OCI-M1 (cell line): ENCODE measurements around the gene ATP2B3.

Experiments
- DNase-seq: peaks from one replicate; lab custom pipeline; 2025; lab: John Stamatoyannopoulos, UW

The ATP2B3 gene

GRCh38 chrX:153488231-153488914 is 29.1 kb upstream of the ATP2B3 start:
- no peak for DNase-seq

- DNase-seq = no peak
Observed at GRCh38 chrX:153490217-153490930, 27.1 kb upstream of the ATP2B3 start.

DNA sequence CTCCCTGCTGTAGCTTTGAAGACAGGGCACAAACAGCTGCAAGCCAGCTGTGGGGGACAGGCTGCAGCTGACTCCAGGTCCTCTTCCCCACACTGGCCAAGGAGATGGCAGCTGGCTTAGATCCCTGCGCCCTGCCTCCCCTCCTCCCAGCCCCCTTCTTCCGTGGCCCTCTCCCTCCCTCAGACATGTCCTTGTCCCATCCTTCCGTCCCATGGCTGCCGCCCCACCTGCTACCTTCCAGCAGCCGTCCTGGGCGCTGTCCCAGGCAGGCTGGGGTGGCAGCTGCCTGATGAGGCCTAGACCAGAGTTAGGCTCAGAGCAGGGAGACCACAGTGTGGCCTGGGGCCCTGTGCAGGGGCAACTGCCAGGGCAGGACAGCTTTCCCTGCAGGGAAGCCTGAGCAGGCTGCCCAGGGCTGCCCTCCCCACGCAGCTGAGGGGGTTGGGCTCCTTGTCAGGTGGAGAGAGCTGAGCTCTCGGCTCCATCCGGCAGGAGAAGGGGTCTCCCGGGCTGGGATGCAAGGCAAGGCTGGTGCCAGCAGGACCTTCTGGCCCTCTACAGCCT is 26.0 kb upstream of the ATP2B3 start:
- DNase-seq = no peak

DNA sequence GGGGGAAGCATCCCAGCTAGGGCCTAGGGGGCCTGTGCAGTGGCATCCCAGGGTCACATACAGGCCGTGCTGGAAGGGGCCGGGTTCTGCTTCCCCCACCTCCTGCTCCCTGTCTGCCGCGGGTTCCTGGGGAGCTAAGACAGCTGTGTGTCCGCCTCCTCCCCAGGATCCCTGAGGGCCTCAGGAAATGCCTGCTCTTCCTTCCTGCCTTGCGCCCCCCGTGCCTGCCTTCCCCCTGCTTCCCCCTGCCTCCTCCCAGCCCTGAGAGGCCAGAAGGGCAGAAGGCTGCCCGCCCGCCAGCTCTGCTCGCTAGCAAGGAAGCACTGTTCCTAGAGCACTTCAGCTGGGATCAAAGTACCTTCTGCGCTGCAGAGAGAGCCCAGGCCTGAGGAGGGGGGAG is 25.5 kb upstream of the ATP2B3 start:
- no peak for DNase-seq

GRCh38 chrX:153492543-153492942 is 24.9 kb upstream of the ATP2B3 start:
- no peak for DNase-seq

DNA sequence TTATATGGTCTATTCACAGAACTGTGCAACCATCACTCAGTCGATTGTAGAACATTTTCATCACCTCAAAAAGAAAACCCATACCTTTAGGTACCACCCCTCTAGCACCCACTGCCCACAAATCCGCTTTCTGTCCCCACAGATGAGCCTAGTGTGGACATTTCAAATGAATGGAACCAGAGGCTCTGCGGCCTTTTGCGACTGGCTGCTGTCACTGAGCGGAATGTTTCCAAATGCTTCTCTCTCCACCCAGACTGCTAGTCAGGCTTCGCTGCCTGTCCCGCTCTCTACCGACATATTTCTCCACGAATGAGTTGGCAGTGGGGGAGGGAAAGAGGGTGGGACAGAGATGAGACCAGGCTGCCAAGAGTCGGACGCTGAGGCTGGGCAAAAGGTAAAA is 24.4 kb upstream of the ATP2B3 start:
- DNase-seq = no peak

GRCh38 chrX:153494061-153494460 is 23.4 kb upstream of the ATP2B3 start:
- no peak for DNase-seq

DNA sequence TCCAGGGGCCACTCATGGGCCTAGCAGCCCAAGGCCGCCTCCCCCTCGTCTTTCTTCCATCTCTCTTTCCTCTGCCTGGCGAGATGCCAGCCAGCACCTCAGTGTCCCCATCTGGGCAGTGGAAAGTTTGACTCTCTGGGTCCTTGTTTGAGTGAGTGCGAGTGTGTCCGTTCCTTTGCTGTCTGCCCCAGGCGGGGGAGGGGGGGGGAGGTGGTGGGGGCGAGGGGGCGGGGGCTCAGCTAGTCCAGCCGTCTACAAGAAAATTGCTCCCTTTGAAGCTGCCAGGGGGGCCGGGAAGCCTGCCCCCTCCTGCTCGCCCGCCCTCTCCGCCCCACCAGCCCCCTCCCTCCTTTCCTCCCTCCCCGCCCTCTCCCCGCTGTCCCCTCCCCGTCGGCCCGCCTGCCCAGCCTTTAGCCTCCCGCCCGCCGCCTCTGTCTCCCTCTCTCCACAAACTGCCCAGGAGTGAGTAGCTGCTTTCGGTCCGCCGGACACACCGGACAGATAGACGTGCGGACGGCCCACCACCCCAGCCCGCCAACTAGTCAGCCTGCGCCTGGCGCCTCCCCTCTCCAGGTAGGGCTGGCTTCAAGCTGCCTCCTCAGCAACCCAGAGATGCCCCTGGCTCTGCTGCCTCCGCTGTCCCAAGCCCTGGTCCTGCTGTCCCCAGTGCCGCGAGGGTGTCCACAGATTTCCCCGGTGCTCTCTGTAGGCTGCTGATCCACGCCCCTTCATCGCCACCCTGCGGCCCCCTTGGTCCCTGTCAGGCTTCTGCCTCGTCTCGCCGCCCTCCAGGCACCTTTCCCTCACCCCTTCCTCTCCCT is 22.7 kb upstream of the ATP2B3 start, which contains the start of gene BGN:
Gene BGN (plus strand): TSS at position 440 of the 821 bp plus-strand sequence. CDS start 9,652 bp downstream, outside the sequence.
- DNase-seq = no peak

GRCh38 chrX:153495362-153495751 is 22.1 kb upstream of the ATP2B3 start:
- no peak for DNase-seq

GRCh38 chrX:153495903-153496589 is 21.4 kb upstream of the ATP2B3 start:
- no peak for DNase-seq

GRCh38 chrX:153496590-153496959 is 20.9 kb upstream of the ATP2B3 start:
- DNase-seq = no peak

GRCh38 chrX:153498453-153498852 is 19.0 kb upstream of the ATP2B3 start:
- no peak for DNase-seq

DNA sequence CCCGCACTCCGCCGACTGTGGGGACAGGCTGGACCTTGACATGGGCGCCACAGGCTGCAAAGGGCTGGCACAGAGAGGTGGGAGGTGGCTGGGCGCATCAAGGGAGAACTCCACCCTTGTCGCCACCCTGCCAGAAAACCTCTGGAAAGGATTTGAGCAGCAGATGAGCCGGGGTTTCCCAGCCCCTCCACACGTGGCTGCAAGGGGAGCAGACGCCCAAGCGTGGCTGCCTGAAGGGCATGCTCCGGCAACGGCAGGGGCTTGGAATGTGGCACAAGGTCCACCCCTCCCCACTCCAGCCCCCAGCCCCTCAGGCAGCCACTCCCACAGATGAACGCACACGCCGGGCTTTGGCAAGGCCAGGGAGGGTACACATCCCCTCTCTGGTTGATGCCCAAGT is 18.1 kb upstream of the ATP2B3 start:
- DNase-seq = no peak

GRCh38 chrX:153499876-153500275 is 17.6 kb upstream of the ATP2B3 start:
- DNase-seq = no peak

- no peak for DNase-seq
Observed at GRCh38 chrX:153500676-153501280, 16.7 kb upstream of the ATP2B3 start.

GRCh38 chrX:153501530-153501929 is 15.9 kb upstream of the ATP2B3 start:
- no peak for DNase-seq

DNA sequence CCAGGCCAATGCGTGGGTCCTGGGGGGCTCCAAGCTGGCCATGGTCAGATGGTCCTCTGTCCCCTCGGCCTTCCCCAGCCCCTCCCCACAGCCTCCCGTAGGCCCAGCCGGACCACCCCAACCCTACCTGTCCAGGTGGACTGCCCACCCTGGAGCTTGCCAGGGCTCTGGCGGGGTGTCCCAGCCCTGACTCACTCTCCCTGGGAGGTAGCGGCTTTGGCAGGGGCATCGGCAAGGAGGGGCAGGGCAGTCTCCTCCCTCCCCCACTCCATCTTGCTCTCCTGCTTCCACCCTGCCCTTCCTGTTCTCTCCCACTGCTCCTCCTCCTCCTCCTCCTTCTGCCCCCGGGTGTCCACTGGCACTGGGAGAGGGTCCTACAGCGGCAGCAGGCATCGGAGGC is 15.3 kb upstream of the ATP2B3 start:
- DNase-seq = no peak

DNA sequence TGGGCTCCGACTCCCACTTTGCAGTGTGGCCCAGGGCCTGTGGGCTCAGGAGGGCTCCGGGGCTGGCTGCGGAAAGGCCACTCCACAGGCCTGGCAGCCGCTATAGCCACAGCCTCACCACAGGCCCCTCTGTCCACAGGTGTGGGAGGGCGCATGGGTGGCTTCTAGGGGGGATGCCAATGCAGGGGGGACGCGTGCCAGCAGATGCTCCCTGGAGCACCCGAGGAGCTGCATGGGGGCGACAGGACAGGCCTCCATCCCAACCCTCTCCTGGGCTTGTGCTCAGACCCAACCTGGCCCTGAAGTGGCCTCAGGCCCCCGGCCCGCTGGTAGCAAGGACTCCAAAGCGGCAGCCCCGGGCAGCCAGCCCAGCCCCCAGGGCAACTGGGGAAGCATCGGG is 14.6 kb upstream of the ATP2B3 start:
- no peak for DNase-seq

GRCh38 chrX:153504445-153505016 is 12.9 kb upstream of the ATP2B3 start:
- no peak for DNase-seq

DNA sequence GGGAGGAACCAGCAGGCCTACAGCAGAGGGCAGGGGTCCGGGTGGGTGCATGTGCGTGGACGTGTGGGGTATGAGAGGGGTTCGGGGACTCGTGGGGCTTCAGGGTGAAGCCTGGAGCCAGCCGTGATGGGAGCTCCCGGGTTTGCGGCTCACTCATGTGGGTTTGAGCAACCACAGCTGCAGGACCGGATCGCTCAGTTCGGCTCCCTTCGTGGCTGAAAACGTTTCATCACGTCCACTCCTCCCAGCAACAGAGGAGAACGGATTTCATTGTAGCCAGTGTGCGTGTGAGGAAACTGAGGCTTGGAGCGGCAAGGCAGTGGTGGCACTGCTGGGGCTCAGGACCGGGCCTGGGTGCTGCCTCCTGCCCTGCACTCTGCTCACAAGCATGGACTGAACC is 12.1 kb upstream of the ATP2B3 start:
- DNase-seq = no peak
